GM23248 (cell line): ENCODE data around the gene DHRS3.

Experiments
- EZH2 ChIP-seq: fragments of 200-600 bp; sonication (generic); IDR thresholded peaks from 2 replicates; pipeline ENCODE4 v1.6.1; 2018; ENCODE audit warnings: antibody characterized with exemption, mild to moderate bottlenecking; ENCODE audit not compliant: insufficient read depth, poor library complexity, severe bottlenecking
- EZH2phosphoT487 ChIP-seq: fragments of 200-600 bp; sonication (generic); IDR thresholded peaks from 2 replicates; pipeline ENCODE4 v1.6.1; 2018; ENCODE audit warnings: antibody characterized with exemption, moderate library complexity, mild to moderate bottlenecking, low read depth; ENCODE audit not compliant: insufficient read depth

- TF ChIP-seq EZH2 (no peak), EZH2phosphoT487 (no peak)
These were observed 1.9 kb downstream of the DHRS3 start for GRCh38 chr1:12615865-12616708.
